ENCODE results near the gene NT5DC1.
A peak's percentile ranks its signal among the peaks of the same experiment; 100 is the strongest.

NT5DC1 gene

GRCh38 chr6:116268589-116269293, 168.1 kb downstream of the NT5DC1 start:
- DNase-seq (ENCODE audit: low read depth, low spot score) = no peak
- Histone ChIP-seq H3K9me3 (ENCODE audit: control insufficient read depth, insufficient read depth, low read length) (no peaks in the 10 kb centered on the region), H3K4me1 (ENCODE audit: control insufficient read depth, insufficient read depth, low read length) (no peaks in the 10 kb centered on the region), H3K36me3 (ENCODE audit: control insufficient read depth, insufficient read depth, low read length) (no peaks in the 10 kb centered on the region), H3K27ac (ENCODE audit: low read length) (no peak overlapping the region), H3K4me3 (ENCODE audit: low read length) (no peak overlapping the region), H3K27me3 (ENCODE audit: control insufficient read depth, insufficient read depth, low read length) (no peaks in the 10 kb centered on the region)
- WGBS (ENCODE audit: insufficient coverage, insufficient read length) = no CpG with 5 or more reads among the region's 3 CpGs

- no peak overlapping the region for H3K4me3 ChIP-seq (ENCODE audit: low read length)
- no peaks in the 10 kb centered on the region for H3K36me3 ChIP-seq (ENCODE audit: control insufficient read depth, insufficient read depth, low read length)
- no peak for DNase-seq (ENCODE audit: low read depth, low spot score)
- WGBS (ENCODE audit: insufficient coverage, insufficient read length) = no CpG with 5 or more reads among the region's 2 CpGs
- H3K9me3 ChIP-seq (ENCODE audit: control insufficient read depth, insufficient read depth, low read length) = no peaks in the 10 kb centered on the region
- H3K27me3 ChIP-seq (ENCODE audit: control insufficient read depth, insufficient read depth, low read length) = no peaks in the 10 kb centered on the region
- no peak overlapping the region for H3K27ac ChIP-seq (ENCODE audit: low read length)
- H3K4me1 ChIP-seq (ENCODE audit: control insufficient read depth, insufficient read depth, low read length) = no peaks in the 10 kb centered on the region
Observed at GRCh38 chr6:116271149-116271708, 170.6 kb downstream of the NT5DC1 start.

- Histone ChIP-seq H3K27ac (ENCODE audit: low read length) (no peak overlapping the region), H3K4me3 (ENCODE audit: low read length) (no peak overlapping the region), H3K9me3 (ENCODE audit: control insufficient read depth, insufficient read depth, low read length) (no peaks in the 10 kb centered on the region), H3K27me3 (ENCODE audit: control insufficient read depth, insufficient read depth, low read length) (no peaks in the 10 kb centered on the region), H3K36me3 (ENCODE audit: control insufficient read depth, insufficient read depth, low read length) (peaks cover 3% of the 10 kb centered on the region; the same call in 1 of the 2 replicates), H3K4me1 (ENCODE audit: control insufficient read depth, insufficient read depth, low read length) (peaks cover 4% of the 10 kb centered on the region; the same call in 1 of the 2 replicates)
- WGBS (ENCODE audit: insufficient coverage, insufficient read length) = no CpG with 5 or more reads among the region's 3 CpGs
- DNase-seq (ENCODE audit: low read depth, low spot score) = no peak
Observed at GRCh38 chr6:116277124-116277523, 176.5 kb downstream of the NT5DC1 start.

- Histone ChIP-seq H3K4me1 (ENCODE audit: control insufficient read depth, insufficient read depth, low read length) (peaks cover 5% of the 10 kb centered on the region; the same call in 1 of the 2 replicates), H3K36me3 (ENCODE audit: control insufficient read depth, insufficient read depth, low read length) (peaks cover 3% of the 10 kb centered on the region; the same call in 1 of the 2 replicates), H3K9me3 (ENCODE audit: control insufficient read depth, insufficient read depth, low read length) (no peaks in the 10 kb centered on the region), H3K4me3 (ENCODE audit: low read length) (peak overlapping the region; percentile 90; the same call in 1 of the 2 replicates), H3K27me3 (ENCODE audit: control insufficient read depth, insufficient read depth, low read length) (no peaks in the 10 kb centered on the region), H3K27ac (ENCODE audit: low read length) (no peak overlapping the region)
- no peak for DNase-seq (ENCODE audit: low read depth, low spot score)
- WGBS (ENCODE audit: insufficient coverage, insufficient read length) = no CpG with 5 or more reads among the region's 11 CpGs
Observed at GRCh38 chr6:116278481-116278829, 177.8 kb downstream of the NT5DC1 start.

- Histone ChIP-seq H3K27me3 (ENCODE audit: control insufficient read depth, insufficient read depth, low read length) (no peaks in the 10 kb centered on the region), H3K27ac (ENCODE audit: low read length) (no peak overlapping the region), H3K4me3 (ENCODE audit: low read length) (peak overlapping the region; percentile 90; the same call in 1 of the 2 replicates), H3K9me3 (ENCODE audit: control insufficient read depth, insufficient read depth, low read length) (no peaks in the 10 kb centered on the region), H3K36me3 (ENCODE audit: control insufficient read depth, insufficient read depth, low read length) (peaks cover 3% of the 10 kb centered on the region; the same call in 1 of the 2 replicates), H3K4me1 (ENCODE audit: control insufficient read depth, insufficient read depth, low read length) (peaks cover 5% of the 10 kb centered on the region; the same call in 1 of the 2 replicates)
- no peak for DNase-seq (ENCODE audit: low read depth, low spot score)
- no CpG with 5 or more reads among the region's 12 CpGs for WGBS (ENCODE audit: insufficient coverage, insufficient read length)
Observed at GRCh38 chr6:116278854-116279231, 178.2 kb downstream of the NT5DC1 start.

GRCh38 chr6:116279232-116280160, 178.8 kb downstream of the NT5DC1 start, which contains the start of gene TSPYL1:
Gene TSPYL1 (minus strand): TSS chr6:116279930. CDS start chr6:116279830, 100 bp downstream.
- peak; percentile 94 for DNase-seq (ENCODE audit: low read depth, low spot score)
- Histone ChIP-seq H3K36me3 (ENCODE audit: control insufficient read depth, insufficient read depth, low read length) (peaks cover 3% of the 10 kb centered on the region; the same call in 1 of the 2 replicates), H3K4me1 (ENCODE audit: control insufficient read depth, insufficient read depth, low read length) (peaks cover 5% of the 10 kb centered on the region; the same call in 1 of the 2 replicates), H3K27me3 (ENCODE audit: control insufficient read depth, insufficient read depth, low read length) (no peaks in the 10 kb centered on the region), H3K9me3 (ENCODE audit: control insufficient read depth, insufficient read depth, low read length) (no peaks in the 10 kb centered on the region), H3K4me3 (ENCODE audit: low read length) (peak within 1 kb of the TSS; percentile 90), H3K27ac (ENCODE audit: low read length) (no peak within 1 kb of the TSS)
- WGBS (ENCODE audit: insufficient coverage, insufficient read length) = no CpG with 5 or more reads among the region's 71 CpGs

- Histone ChIP-seq H3K27me3 (ENCODE audit: control insufficient read depth, insufficient read depth, low read length) (no peaks in the 10 kb centered on the region), H3K36me3 (ENCODE audit: control insufficient read depth, insufficient read depth, low read length) (peaks cover 3% of the 10 kb centered on the region; the same call in 1 of the 2 replicates), H3K4me3 (ENCODE audit: low read length) (peak overlapping the region; percentile 35; the same call in 1 of the 2 replicates), H3K27ac (ENCODE audit: low read length) (no peak overlapping the region), H3K4me1 (ENCODE audit: control insufficient read depth, insufficient read depth, low read length) (peaks cover 5% of the 10 kb centered on the region; the same call in 1 of the 2 replicates), H3K9me3 (ENCODE audit: control insufficient read depth, insufficient read depth, low read length) (no peaks in the 10 kb centered on the region)
- no CpG with 5 or more reads among the region's 8 CpGs for WGBS (ENCODE audit: insufficient coverage, insufficient read length)
- DNase-seq (ENCODE audit: low read depth, low spot score) = no peak
Observed at GRCh38 chr6:116280161-116280932, 179.7 kb downstream of the NT5DC1 start.

GRCh38 chr6:116280933-116281316, 180.3 kb downstream of the NT5DC1 start:
- Histone ChIP-seq H3K27ac (ENCODE audit: low read length) (no peak overlapping the region), H3K27me3 (ENCODE audit: control insufficient read depth, insufficient read depth, low read length) (no peaks in the 10 kb centered on the region), H3K9me3 (ENCODE audit: control insufficient read depth, insufficient read depth, low read length) (no peaks in the 10 kb centered on the region), H3K36me3 (ENCODE audit: control insufficient read depth, insufficient read depth, low read length) (peaks cover 3% of the 10 kb centered on the region; the same call in 1 of the 2 replicates), H3K4me1 (ENCODE audit: control insufficient read depth, insufficient read depth, low read length) (peaks cover 5% of the 10 kb centered on the region; the same call in 1 of the 2 replicates), H3K4me3 (ENCODE audit: low read length) (no peak overlapping the region)
- DNase-seq (ENCODE audit: low read depth, low spot score) = no peak
- 100% methylated on average over 3 of the region's 5 CpGs for WGBS (ENCODE audit: insufficient coverage, insufficient read length)

GRCh38 chr6:116282698-116283097, 182.0 kb downstream of the NT5DC1 start:
- Histone ChIP-seq H3K9me3 (ENCODE audit: control insufficient read depth, insufficient read depth, low read length) (no peaks in the 10 kb centered on the region), H3K4me3 (ENCODE audit: low read length) (no peak overlapping the region)

More at GRCh38 chr6:116282698-116283097, 182.0 kb downstream of the NT5DC1 start:
- WGBS (ENCODE audit: insufficient coverage, insufficient read length) = no CpG with 5 or more reads among the region's 2 CpGs
- H3K27me3 ChIP-seq (ENCODE audit: control insufficient read depth, insufficient read depth, low read length) = no peaks in the 10 kb centered on the region
- peaks cover 3% of the 10 kb centered on the region; the same call in 1 of the 2 replicates for H3K36me3 ChIP-seq (ENCODE audit: control insufficient read depth, insufficient read depth, low read length)
- no peak overlapping the region for H3K27ac ChIP-seq (ENCODE audit: low read length)
- H3K4me1 ChIP-seq (ENCODE audit: control insufficient read depth, insufficient read depth, low read length) = peaks cover 5% of the 10 kb centered on the region; the same call in 1 of the 2 replicates
- DNase-seq (ENCODE audit: low read depth, low spot score) = no peak
